HepG2 (cell line): ENCODE data around the gene UBAP2. TPM values are rescaled to one million over a fixed set of nuclear protein-coding genes. Genes with fewer than 3 reads are reported as not detected.
A peak's percentile ranks its signal among the peaks of the same experiment; 100 is the strongest.

Experiments used
- ATM ChIP-seq: fragments of 450-650 bp; IDR thresholded peaks from 2 replicates; pipeline ENCODE4 v1.7.1; 2017; ENCODE audit warnings: mild to moderate bottlenecking, borderline replicate concordance
- CENPT ChIP-seq: sonication (generic); formaldehyde crosslinking; IDR thresholded peaks from 2 replicates; pipeline ENCODE4 v1.8.0; 2022; ENCODE audit warnings: low read depth, mild to moderate bottlenecking, moderate library complexity, missing genetic modification reagents
- MBNL3 ChIP-seq: fragments of 250-450 bp; sonication (Bioruptor Pico); conservative IDR thresholded peaks from 2 replicates; pipeline ENCODE4 v1.8.0; 2022; ENCODE audit warnings: mild to moderate bottlenecking, inconsistent platforms
- MTA1 ChIP-seq: sonication (generic); formaldehyde crosslinking; IDR thresholded peaks from 2 replicates; pipeline ENCODE4 v1.4.0; 2020; ENCODE audit warnings: missing genetic modification reagents, mild to moderate bottlenecking, borderline replicate concordance
- RAD51 ChIP-seq: fragments of 450-650 bp; IDR thresholded peaks from 2 replicates; pipeline ENCODE4 v1.6.1; 2016; ENCODE audit warnings: borderline replicate concordance
- RFX5 ChIP-seq: IDR thresholded peaks from 2 replicates; pipeline ENCODE4 v1.6.1; 2011; ENCODE audit warnings: low read depth, low read length, improper control_type of control experiment
- ZMYM3 ChIP-seq: sonication (generic); formaldehyde crosslinking; IDR thresholded peaks from 2 replicates; pipeline ENCODE4 v1.5.1; 2020; ENCODE audit warnings: mild to moderate bottlenecking, missing genetic modification reagents
- ZNF570 ChIP-seq: sonication (generic); formaldehyde crosslinking; IDR thresholded peaks from 2 replicates; pipeline ENCODE4 v1.4.0; 2020; ENCODE audit warnings: mild to moderate bottlenecking, missing genetic modification reagents, borderline replicate concordance
- ZNF644 ChIP-seq: IDR thresholded peaks from 2 replicates; pipeline ENCODE4 v1.6.1; 2016; ENCODE audit warnings: low read depth
- ZSCAN12 ChIP-seq: sonication (generic); formaldehyde crosslinking; IDR thresholded peaks from 2 replicates; pipeline ENCODE4 v1.9.0; 2021; ENCODE audit warnings: mild to moderate bottlenecking, missing genetic modification reagents
- polyA plus RNA-seq, 8 experiments: library from polyadenylated mRNA; depleted of rRNA in 3 of 8; stranded (reverse) in 7 of 8; unstranded in 1 of 8; fragments of >200 nt; fragmentation: Illumina TruSeq in 4 of 8; extraction: Trizol in 4 of 8; gene quantifications; 2 replicates each; pipeline versions ENCODE4 v1.2.1 to v1.2.3, GENCODE V29; 2011 to 2016; ENCODE audit warnings: low read depth in 4 of 8, missing spikeins in 1 of 8, mixed read lengths in 1 of 8; ENCODE audit not compliant: insufficient read depth in 1 of 8
- total RNA-seq, 5 experiments: library from RNA; depleted of rRNA; stranded (reverse); fragments of >200 nt; fragmentation: Illumina TruSeq; extraction: Trizol; gene quantifications; 2 replicates each; pipeline ENCODE4 v1.2.3, GENCODE V29; 2016; ENCODE audit warnings: low read depth in 1 of 5
- TF ChIP-seq, protein P1 (sequence below): sonication (generic); formaldehyde crosslinking; IDR thresholded peaks from 2 replicates; pipeline ENCODE4 v1.5.1; 2020; ENCODE audit warnings: mild to moderate bottlenecking, missing genetic modification reagents, moderate library complexity
- TF ChIP-seq, protein P2 (sequence below): sonication (generic); formaldehyde crosslinking; IDR thresholded peaks from 2 replicates; pipeline ENCODE4 v1.9.0; 2022; ENCODE audit warnings: missing genetic modification reagents, mild to moderate bottlenecking, borderline replicate concordance
- TF ChIP-seq, protein P3 (sequence below): IDR thresholded peaks from 2 replicates; pipeline ENCODE4 v1.6.1; 2016; ENCODE audit warnings: missing compliant biosample characterization, missing genetic modification reagents, borderline replicate concordance
- TF ChIP-seq, protein P4 (sequence below): sonication (generic); formaldehyde crosslinking; IDR thresholded peaks from 2 replicates; pipeline ENCODE4 v1.5.1; 2020; ENCODE audit warnings: missing genetic modification reagents, mild to moderate bottlenecking, borderline replicate concordance
- TF ChIP-seq, protein P5 (sequence below): sonication (generic); formaldehyde crosslinking; IDR thresholded peaks from 2 replicates; pipeline ENCODE4 v1.4.0; 2020; ENCODE audit warnings: low read depth, missing genetic modification reagents

The UBAP2 gene
- total and polyA plus RNA-seq, 2 of the 13 experiments (the other 11 are each of a cell fraction or from before 2014, with no cell fraction given), result 19.0 to 22.0 TPM

DNA sequence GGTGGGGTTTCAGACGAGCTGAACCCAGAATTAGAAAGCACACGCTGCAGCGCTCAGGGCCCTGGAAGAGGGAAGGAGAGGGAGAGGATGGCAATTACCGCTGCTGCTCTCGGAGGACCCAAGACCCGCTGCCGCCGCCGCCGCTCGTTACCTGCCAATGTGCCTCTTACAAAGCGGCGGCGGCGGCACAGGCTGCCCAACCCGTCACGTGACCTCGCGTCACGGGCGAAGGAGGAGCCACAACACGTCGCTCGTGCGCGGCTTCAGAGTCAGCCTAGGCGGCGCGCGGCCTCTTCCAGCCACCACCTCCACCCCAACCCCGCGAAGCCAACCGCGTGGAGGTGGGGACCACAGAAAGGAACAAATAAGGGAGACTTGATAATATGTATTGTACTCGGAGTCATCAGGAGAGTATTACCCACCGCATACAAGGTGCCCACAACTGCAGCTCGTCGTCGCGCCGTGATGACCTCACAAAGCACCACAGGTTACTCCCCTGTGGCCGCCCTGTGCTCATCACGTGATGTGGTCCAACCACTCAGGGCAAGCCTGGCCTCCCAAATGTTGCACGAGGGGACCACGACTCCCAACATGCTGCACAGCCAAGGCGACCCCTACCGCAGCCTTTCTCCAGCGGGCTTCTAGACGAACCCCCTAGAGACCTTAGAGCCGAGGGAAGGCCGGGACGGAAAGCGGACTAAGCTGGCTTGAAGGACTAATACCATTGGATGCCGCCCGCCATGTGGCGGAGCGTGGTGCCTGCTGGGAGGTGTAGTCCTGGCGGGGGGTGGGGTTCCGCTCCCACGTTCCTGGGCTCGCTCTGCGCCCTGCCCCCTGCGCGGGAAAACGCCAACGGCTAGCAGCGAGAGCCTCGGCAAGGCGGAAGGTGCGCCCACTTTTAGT, at the start of gene UBAP2 (continued):
- TF ChIP-seq, protein P1, sequence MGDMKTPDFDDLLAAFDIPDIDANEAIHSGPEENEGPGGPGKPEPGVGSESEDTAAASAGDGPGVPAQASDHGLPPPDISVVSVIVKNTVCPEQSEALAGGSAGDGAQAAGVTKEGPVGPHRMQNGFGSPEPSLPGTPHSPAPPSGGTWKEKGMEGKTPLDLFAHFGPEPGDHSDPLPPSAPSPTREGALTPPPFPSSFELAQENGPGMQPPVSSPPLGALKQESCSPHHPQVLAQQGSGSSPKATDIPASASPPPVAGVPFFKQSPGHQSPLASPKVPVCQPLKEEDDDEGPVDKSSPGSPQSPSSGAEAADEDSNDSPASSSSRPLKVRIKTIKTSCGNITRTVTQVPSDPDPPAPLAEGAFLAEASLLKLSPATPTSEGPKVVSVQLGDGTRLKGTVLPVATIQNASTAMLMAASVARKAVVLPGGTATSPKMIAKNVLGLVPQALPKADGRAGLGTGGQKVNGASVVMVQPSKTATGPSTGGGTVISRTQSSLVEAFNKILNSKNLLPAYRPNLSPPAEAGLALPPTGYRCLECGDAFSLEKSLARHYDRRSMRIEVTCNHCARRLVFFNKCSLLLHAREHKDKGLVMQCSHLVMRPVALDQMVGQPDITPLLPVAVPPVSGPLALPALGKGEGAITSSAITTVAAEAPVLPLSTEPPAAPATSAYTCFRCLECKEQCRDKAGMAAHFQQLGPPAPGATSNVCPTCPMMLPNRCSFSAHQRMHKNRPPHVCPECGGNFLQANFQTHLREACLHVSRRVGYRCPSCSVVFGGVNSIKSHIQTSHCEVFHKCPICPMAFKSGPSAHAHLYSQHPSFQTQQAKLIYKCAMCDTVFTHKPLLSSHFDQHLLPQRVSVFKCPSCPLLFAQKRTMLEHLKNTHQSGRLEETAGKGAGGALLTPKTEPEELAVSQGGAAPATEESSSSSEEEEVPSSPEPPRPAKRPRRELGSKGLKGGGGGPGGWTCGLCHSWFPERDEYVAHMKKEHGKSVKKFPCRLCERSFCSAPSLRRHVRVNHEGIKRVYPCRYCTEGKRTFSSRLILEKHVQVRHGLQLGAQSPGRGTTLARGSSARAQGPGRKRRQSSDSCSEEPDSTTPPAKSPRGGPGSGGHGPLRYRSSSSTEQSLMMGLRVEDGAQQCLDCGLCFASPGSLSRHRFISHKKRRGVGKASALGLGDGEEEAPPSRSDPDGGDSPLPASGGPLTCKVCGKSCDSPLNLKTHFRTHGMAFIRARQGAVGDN, result peak; percentile 95
- TF ChIP-seq MBNL3 (CRISPR knock-in tag) (no peak), ZMYM3 (CRISPR knock-in tag) (0 out of 2 replicates have a peak, but pooled peaks have one; percentile 40), CENPT (no peak), ATM (no peak), RFX5 (no peak), RAD51 (peak; percentile 96), ZSCAN12 (CRISPR knock-in tag) (no peak), MTA1 (CRISPR knock-in tag) (peak; percentile 48; the same call in 1 of the 2 replicates), ZNF570 (CRISPR knock-in tag) (no peak), ZNF644 (CRISPR knock-in tag) (no peak)
- TF ChIP-seq, protein P2, sequence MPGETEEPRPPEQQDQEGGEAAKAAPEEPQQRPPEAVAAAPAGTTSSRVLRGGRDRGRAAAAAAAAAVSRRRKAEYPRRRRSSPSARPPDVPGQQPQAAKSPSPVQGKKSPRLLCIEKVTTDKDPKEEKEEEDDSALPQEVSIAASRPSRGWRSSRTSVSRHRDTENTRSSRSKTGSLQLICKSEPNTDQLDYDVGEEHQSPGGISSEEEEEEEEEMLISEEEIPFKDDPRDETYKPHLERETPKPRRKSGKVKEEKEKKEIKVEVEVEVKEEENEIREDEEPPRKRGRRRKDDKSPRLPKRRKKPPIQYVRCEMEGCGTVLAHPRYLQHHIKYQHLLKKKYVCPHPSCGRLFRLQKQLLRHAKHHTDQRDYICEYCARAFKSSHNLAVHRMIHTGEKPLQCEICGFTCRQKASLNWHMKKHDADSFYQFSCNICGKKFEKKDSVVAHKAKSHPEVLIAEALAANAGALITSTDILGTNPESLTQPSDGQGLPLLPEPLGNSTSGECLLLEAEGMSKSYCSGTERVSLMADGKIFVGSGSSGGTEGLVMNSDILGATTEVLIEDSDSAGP (CRISPR knock-in tag), result peak; percentile 64; the same call in 1 of the 2 replicates
- TF ChIP-seq, protein P3, sequence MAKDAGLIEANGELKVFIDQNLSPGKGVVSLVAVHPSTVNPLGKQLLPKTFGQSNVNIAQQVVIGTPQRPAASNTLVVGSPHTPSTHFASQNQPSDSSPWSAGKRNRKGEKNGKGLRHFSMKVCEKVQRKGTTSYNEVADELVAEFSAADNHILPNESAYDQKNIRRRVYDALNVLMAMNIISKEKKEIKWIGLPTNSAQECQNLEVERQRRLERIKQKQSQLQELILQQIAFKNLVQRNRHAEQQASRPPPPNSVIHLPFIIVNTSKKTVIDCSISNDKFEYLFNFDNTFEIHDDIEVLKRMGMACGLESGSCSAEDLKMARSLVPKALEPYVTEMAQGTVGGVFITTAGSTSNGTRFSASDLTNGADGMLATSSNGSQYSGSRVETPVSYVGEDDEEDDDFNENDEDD (CRISPR knock-in tag), result peak; percentile 99
- TF ChIP-seq, protein P4, sequence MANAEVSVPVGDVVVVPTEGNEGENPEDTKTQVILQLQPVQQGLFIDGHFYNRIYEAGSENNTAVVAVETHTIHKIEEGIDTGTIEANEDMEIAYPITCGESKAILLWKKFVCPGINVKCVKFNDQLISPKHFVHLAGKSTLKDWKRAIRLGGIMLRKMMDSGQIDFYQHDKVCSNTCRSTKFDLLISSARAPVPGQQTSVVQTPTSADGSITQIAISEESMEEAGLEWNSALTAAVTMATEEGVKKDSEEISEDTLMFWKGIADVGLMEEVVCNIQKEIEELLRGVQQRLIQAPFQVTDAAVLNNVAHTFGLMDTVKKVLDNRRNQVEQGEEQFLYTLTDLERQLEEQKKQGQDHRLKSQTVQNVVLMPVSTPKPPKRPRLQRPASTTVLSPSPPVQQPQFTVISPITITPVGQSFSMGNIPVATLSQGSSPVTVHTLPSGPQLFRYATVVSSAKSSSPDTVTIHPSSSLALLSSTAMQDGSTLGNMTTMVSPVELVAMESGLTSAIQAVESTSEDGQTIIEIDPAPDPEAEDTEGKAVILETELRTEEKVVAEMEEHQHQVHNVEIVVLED (CRISPR knock-in tag), result peak; percentile 90
- TF ChIP-seq, protein P5, sequence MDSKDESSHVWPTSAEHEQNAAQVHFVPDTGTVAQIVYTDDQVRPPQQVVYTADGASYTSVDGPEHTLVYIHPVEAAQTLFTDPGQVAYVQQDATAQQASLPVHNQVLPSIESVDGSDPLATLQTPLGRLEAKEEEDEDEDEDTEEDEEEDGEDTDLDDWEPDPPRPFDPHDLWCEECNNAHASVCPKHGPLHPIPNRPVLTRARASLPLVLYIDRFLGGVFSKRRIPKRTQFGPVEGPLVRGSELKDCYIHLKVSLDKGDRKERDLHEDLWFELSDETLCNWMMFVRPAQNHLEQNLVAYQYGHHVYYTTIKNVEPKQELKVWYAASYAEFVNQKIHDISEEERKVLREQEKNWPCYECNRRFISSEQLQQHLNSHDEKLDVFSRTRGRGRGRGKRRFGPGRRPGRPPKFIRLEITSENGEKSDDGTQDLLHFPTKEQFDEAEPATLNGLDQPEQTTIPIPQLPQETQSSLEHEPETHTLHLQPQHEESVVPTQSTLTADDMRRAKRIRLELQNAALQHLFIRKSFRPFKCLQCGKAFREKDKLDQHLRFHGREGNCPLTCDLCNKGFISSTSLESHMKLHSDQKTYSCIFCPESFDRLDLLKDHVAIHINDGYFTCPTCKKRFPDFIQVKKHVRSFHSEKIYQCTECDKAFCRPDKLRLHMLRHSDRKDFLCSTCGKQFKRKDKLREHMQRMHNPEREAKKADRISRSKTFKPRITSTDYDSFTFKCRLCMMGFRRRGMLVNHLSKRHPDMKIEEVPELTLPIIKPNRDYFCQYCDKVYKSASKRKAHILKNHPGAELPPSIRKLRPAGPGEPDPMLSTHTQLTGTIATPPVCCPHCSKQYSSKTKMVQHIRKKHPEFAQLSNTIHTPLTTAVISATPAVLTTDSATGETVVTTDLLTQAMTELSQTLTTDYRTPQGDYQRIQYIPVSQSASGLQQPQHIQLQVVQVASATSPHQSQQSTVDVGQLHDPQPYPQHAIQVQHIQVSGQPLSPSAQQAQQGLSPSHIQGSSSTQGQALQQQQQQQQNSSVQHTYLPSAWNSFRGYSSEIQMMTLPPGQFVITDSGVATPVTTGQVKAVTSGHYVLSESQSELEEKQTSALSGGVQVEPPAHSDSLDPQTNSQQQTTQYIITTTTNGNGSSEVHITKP, result peak; percentile 75; the same call in 1 of the 2 replicates
